NCI-H187 treated with DMSO at 0.1 percent for 48 hours (cell line): ENCODE data around the gene GTSE1.
"Not testable (repeated sequence)": the region's sequence is repeated elsewhere in the genome, so short reads cannot be mapped to it uniquely, and the experiment has no call there.

Source experiments
- DNase-seq: peaks from one replicate; lab custom pipeline; 2025; lab: John Stamatoyannopoulos, UW

GTSE1 gene, protein sequence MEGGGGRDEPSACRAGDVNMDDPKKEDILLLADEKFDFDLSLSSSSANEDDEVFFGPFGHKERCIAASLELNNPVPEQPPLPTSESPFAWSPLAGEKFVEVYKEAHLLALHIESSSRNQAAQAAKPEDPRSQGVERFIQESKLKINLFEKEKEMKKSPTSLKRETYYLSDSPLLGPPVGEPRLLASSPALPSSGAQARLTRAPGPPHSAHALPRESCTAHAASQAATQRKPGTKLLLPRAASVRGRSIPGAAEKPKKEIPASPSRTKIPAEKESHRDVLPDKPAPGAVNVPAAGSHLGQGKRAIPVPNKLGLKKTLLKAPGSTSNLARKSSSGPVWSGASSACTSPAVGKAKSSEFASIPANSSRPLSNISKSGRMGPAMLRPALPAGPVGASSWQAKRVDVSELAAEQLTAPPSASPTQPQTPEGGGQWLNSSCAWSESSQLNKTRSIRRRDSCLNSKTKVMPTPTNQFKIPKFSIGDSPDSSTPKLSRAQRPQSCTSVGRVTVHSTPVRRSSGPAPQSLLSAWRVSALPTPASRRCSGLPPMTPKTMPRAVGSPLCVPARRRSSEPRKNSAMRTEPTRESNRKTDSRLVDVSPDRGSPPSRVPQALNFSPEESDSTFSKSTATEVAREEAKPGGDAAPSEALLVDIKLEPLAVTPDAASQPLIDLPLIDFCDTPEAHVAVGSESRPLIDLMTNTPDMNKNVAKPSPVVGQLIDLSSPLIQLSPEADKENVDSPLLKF

DNA sequence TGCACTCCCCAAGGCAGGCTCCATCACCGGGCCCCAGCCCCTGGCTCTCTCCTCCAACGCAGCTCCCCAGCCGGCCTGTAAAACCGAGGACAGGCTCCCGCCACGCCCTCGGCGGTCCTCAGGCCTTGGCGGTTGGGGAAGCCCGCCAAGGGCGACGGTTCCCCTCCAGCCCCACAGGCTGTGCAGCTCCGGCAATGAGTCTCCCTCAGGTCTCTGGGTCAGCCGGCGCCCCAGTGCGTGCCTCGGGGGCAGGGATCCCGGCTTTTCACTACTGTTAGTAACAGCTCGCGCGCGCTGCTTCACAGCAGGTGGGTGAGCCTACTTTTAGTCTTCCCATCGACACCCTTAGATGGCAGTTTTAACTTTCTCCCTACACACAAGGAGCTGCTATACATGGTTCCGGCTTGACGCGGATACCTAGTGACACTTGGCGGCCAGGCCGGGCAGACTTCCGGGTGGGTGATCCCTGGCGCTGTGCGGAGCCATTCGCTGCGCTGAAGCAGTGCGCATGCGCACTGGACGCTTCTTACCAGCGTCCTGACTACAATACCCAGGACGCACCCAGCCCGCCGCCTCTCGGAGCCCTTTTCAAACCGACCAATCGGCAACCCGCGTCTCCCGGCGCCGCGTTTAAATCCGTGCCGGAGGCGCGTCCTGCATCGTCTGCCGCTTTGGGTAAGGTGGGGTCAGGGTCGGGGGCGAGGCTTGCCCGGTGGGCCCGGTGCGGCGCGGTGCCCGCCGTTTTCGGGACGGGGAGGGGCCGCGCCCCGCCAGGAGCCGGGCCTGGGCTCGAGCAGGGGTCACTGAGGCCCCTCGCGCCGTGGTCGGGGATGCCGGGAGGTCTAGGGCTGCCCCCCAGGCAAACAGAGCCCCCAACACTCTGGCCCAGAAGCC, at the start of gene GTSE1:
GTSE1 (plus strand) TSS at position 614 of the 894 bp plus-strand sequence. CDS start 531 bp downstream, outside the sequence.
- DNase-seq, result peak; percentile 3

DNA sequence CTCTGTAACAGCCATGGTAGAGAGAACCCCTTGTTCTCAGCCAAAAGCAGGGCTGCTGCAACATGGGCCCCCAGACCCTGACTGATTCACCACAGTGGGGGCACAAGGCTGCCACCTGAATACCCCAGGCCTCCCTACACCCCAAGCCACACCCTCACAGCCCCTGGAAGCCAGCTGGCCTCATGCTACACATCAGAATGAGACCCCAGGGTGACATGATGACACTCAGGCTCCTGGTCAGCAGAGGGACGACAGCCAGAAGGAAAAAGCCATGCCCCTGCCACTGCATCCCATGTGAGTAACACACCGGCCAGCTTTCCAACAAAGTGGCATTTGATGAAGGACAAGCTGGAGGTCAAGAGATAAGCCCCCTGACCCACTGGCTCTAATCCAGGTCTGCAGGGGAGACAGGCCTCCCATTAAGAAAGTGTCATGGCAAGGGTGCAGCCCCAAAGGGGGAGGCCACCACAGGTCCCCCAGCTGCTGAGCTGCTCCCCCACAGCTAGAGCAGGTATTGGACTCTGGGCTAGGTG, 49.2 kb upstream of the GTSE1 start:
- DNase-seq, result no peak

DNA sequence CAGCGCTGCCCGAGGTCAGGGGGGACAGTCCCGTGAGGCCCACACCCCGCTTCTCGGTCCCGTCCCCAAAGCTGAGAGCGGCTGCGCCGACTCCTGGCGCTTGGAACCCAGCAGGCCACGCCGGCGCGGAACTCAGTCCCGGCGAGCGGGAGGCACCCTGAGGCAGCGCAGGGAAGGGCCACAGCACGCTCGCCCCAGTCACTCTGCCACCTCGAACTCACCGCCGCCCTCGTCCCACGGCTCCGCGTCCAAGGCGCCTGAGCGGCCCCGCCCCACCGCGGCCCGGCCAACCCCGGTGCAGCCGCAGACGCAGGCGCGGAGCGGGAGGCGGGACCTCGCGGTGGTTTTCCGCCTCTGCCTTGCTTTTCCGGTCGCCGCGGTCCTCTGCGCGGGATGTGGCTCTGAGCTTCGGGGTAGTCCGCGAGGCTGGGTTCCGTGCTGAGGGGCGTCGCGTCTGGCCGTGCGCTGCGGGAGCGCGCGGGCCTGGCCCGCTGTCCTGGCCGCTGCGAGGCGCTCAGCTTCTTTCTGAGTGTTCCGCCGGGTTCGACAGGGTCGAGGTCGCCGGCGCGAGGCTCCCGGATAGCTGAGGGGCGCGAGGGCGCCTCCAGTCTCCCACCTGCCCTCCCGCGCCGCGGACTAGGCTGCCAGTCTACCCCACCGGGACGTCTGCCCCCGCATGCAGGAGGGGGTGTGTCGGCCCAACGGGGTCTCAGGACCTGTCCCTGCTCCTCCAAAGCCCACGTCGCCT, 46.5 kb upstream of the GTSE1 start, which contains the start of gene CDPF1:
CDPF1 (minus strand) TSS at position 259 of the 748 bp plus-strand sequence. CDS start 2,009 bp downstream, outside the sequence.
- DNase-seq, result no peak

DNA sequence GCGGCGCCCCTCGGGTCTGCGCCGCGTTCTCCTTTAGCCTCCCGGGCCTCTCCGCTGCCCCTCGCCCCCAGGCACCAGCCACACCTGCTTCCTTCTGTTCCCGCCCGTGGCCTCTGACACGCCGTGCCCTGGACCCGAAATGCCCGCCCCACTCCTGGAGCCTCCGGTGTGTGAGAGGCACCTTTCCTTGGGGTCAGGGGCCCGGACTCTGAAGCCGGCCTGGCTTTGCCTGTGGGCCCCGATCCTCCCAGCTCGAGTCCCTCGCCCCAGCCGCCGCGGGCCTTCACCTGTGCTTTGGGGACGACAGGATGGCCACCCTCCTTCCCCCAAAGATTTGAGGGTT, 45.9 kb upstream of the GTSE1 start:
- DNase-seq, result no peak

DNA sequence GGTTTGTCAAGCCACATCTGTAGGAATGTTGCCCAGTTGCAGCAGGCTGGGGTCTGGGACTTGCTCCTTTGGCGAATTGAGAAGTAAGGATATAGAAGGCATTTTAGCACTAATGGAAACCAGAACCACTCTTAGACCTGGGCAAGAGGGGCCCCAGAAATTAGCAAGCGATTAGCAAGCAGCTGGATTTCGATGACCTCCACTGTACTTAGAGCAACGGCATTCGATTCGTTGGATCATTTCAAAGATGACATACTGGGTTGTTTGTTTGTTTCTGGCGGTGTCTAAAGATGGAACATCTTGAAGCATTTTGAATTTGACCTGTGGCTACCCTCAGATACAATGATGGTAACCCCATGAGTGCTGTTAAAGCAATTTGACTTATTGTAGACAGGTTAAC, 45.4 kb upstream of the GTSE1 start:
- DNase-seq, result no peak

GRCh38 chr22:46251816-46252380, 44.8 kb upstream of the GTSE1 start:
- no peak for DNase-seq

DNA sequence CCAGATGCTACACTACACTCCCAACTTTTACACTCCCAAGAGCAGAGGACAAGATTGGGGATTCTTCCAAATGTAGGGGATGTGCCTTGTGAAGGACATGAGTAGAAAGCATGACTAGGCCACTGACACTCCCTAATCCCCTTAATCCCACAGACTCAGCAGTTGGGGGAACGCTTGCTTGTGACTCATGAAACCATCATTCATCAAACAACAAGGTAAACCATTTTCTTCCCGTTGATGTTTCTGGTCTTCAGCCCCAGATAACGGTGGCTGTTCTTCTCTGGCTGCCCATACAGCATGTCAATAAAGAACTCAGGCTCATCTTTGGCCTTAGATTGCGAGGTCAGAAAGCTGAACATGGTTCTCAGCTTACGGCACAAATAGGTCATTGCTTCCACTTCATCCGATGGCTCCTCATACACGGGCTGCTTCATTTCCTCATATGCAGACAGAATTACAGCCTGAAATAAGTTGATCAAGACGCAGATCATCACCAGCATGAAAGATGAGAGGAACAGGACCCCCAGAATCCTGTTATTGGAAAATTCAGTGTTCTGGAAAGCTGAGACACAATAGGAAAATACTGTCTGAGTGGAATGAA, 40.2 kb upstream of the GTSE1 start:
- no peak for DNase-seq

GRCh38 chr22:46259374-46259773, 37.3 kb upstream of the GTSE1 start:
- no peak for DNase-seq

GRCh38 chr22:46260038-46260437, 36.6 kb upstream of the GTSE1 start:
- DNase-seq, result no peak

GRCh38 chr22:46262449-46263215, 34.0 kb upstream of the GTSE1 start:
- DNase-seq, result no peak

GRCh38 chr22:46263216-46263590, 33.5 kb upstream of the GTSE1 start, which contains the start of gene PKDREJ:
PKDREJ (minus strand) TSS chr22:46263343; CDS start chr22:46263322, 21 bp downstream.
- DNase-seq, result no peak

DNA sequence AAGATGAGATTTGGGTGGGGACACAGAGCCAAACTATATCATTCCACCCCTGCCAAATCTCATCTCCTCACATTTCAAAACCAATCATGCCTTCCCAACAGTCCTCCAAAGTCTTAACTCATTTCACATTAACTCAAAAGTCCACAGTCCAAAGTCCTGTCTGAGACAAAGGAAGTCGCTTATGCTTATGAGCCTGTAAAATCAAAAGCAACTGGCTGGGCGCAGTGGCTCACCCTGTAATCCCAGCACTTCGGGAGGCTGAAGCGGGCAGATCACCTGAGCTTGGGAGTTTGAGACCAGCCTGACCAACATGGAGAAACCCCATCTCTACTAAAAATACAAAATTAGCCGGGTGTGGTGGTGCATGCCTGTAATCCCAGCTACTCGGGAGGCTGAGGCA, 32.1 kb upstream of the GTSE1 start:
- not testable (repeated sequence) for DNase-seq

DNA sequence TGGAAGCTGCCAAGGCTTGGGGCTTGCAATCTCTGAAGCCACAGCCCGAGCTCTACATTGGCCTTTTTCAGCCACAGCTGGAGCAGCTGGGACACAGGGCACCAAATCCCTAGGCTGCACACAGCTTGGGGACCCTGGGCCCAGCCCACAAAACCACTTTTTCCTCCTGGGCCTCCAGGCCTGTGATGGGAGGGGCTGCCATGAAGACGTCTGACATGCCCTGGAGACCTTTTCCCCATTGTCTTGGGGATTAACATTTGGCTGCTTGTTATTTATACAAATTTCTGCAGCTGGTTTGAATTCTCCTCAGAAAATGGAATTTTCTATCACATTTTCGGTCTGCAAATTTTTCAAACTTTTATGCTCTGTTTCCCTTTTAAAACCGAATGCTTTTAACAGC, 31.0 kb upstream of the GTSE1 start:
- DNase-seq, result not testable (repeated sequence)

- DNase-seq, result no peak
These were observed 29.0 kb upstream of the GTSE1 start, which contains the start of gene TTC38 for GRCh38 chr22:46267431-46268279. TTC38 (plus strand) TSS chr22:46268008; CDS start chr22:46268040, 32 bp downstream.

DNA sequence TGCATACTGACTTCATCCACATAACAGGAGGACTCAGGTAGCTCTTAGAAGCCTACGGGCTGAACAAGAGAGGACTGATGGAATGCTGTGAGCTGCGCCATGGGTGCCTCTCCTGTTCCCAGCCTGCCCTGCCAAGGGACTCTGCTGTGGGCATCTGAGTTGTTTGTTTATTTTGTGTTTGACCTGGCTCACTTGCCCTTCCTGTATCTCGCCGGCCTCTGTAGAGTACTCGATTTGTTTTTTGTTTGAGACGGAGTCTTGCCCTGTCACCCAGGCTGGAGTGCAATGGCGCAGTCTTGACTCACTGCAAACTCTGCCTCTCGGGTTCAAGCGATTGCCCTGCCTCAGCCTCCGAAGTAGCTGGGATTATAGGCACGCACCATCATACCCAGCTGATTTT, 27.1 kb upstream of the GTSE1 start:
- no peak for DNase-seq

DNA sequence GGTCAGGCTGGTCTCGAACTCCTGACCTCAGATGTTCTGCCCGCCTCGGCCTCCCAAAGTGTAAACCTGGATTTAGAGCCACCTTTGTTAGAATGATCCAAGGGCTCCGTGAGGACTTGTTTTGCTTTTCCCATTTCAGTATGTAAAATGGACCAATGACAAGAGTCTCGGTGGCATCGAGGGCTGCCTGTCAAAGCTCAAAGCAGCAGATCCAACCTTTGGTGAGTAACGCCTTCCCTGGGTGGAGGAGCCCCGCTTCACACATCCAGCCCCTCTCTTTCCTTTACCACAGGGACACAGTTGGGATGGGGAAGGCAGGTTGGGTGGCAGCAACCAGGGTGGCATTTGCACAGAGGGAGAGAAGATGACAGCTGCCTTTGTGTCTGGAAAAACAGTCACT, 24.5 kb upstream of the GTSE1 start:
- DNase-seq, result no peak

- no peak for DNase-seq
These were observed 23.8 kb upstream of the GTSE1 start for GRCh38 chr22:46272762-46273431.
